IMR-90 (cell line): ENCODE data around the gene INPP1. TPM values are rescaled to one million over a fixed set of nuclear protein-coding genes. Genes with fewer than 3 reads are reported as not detected.

Experiments
- ATAC-seq: fragments of 200-7000 bp; cut with Tn5 transposase; 2 replicates; pipeline ENCODE4 v1.9.1; 2020; ENCODE audit warnings: low read depth, mild to moderate bottlenecking, moderate library complexity
- BruUV-seq: library from RNA; stranded (reverse); fragments of 400-500 nt; replicated peaks from 2 replicates; lab custom pipeline; 2021; lab: Mats Ljungman, UMichigan
- CTCF ChIA-PET: fragments of 300-600 bp; formaldehyde crosslinking; extraction: SDS; loops from one replicate; lab custom pipeline; 2021; ENCODE audit warnings: antibody characterized with exemption; lab: Yijun Ruan, JAX
- POLR2A ChIA-PET: fragments of 300-600 bp; sonication (Branson Sonifier 250); formaldehyde crosslinking; loops from one replicate; lab custom pipeline; 2022; ENCODE audit warnings: antibody characterized with exemption; ENCODE audit not compliant: unreplicated experiment; lab: Charles Lee
- DNase-seq: peaks from one replicate; pipeline ENCODE4 v3.0.0; 2013
- H2AFZ ChIP-seq: replicated peaks from 2 replicates; pipeline ENCODE3; 2013; ENCODE audit warnings: low read length, mild to moderate bottlenecking; ENCODE audit not compliant: poor library complexity
- H2AK5ac ChIP-seq: 2 replicates; pipeline ENCODE4 v1.6.1; 2013; ENCODE audit warnings: low read depth, low read length, inconsistent platforms
- H2AK9ac ChIP-seq: replicated peaks from 2 replicates; pipeline ENCODE3; 2013; ENCODE audit warnings: mild to moderate bottlenecking, low read depth, low read length, moderate library complexity; ENCODE audit not compliant: poor library complexity
- H2BK120ac ChIP-seq: 2 replicates; pipeline ENCODE4 v1.6.1; 2013; ENCODE audit warnings: low read depth, low read length, inconsistent platforms
- H2BK15ac ChIP-seq: 3 replicates; pipeline ENCODE4 v1.6.1; 2013; ENCODE audit warnings: low read depth, low read length, inconsistent platforms
- H2BK20ac ChIP-seq: 2 replicates; pipeline ENCODE4 v1.6.1; 2013; ENCODE audit warnings: low read depth, mild to moderate bottlenecking, inconsistent platforms, low read length, moderate library complexity
- H2BK5ac ChIP-seq: 2 replicates; pipeline ENCODE4 v1.6.1; 2013; ENCODE audit warnings: mild to moderate bottlenecking, low read depth, low read length, inconsistent platforms; ENCODE audit not compliant: poor library complexity, severe bottlenecking
- H3K14ac ChIP-seq: replicated peaks from 2 replicates; pipeline ENCODE4 v1.6.1; 2013; ENCODE audit warnings: low read depth, low read length, inconsistent platforms
- H3K18ac ChIP-seq: 2 replicates; pipeline ENCODE4 v1.6.1; 2013; ENCODE audit warnings: low read depth, low read length, control low read depth
- H3K23ac ChIP-seq: 2 replicates; pipeline ENCODE4 v1.6.1; 2013; ENCODE audit warnings: low read depth, low read length, inconsistent platforms
- H3K27ac ChIP-seq: 2 replicates; pipeline ENCODE4 v1.5.1; 2013; ENCODE audit warnings: mild to moderate bottlenecking, control low read depth, low read length; ENCODE audit not compliant: insufficient read depth
- H3K27me3 ChIP-seq: 2 replicates; pipeline ENCODE4 v1.6.1; 2013; ENCODE audit warnings: low read length; ENCODE audit not compliant: control insufficient read depth, insufficient read depth
- H3K36me3 ChIP-seq: 2 replicates; pipeline ENCODE4 v1.6.1; 2013; ENCODE audit warnings: low read length, mixed read lengths; ENCODE audit not compliant: control insufficient read depth, insufficient read depth
- H3K4ac ChIP-seq: 2 replicates; pipeline ENCODE4 v1.6.1; 2013; ENCODE audit warnings: low read depth, low read length, inconsistent platforms
- H3K4me1 ChIP-seq: 2 replicates; pipeline ENCODE4 v1.6.1; 2013; ENCODE audit warnings: low read length, mixed read lengths; ENCODE audit not compliant: control insufficient read depth, insufficient read depth
- H3K4me2 ChIP-seq: 2 replicates; pipeline ENCODE4 v1.6.1; 2013; ENCODE audit warnings: low read depth, mild to moderate bottlenecking, control low read depth, low read length, moderate library complexity
- H3K4me3 ChIP-seq: 2 replicates; pipeline ENCODE4 v1.5.1; 2013; ENCODE audit warnings: low read depth, mild to moderate bottlenecking, control low read depth, low read length, moderate library complexity; ENCODE audit not compliant: insufficient read depth
- H3K56ac ChIP-seq: 2 replicates; pipeline ENCODE4 v1.6.1; 2013; ENCODE audit warnings: low read length, inconsistent platforms; ENCODE audit not compliant: insufficient read depth; ENCODE audit errors: extremely low read depth
- H3K79me1 ChIP-seq, 2 experiments: 2 replicates each; pipeline ENCODE4 v1.6.1; 2013; ENCODE audit warnings: low read length in 2 of 2, inconsistent platforms in 1 of 2, low read depth in 1 of 2
- H3K9ac ChIP-seq: 2 replicates; pipeline ENCODE4 v1.6.1; 2013; ENCODE audit warnings: low read depth, low read length, control low read depth
- H3K9me1 ChIP-seq: 2 replicates; pipeline ENCODE4 v1.6.1; 2013; ENCODE audit warnings: low read length, inconsistent platforms; ENCODE audit not compliant: insufficient read depth
- H3K9me3 ChIP-seq: 2 replicates; pipeline ENCODE4 v1.6.1; 2013; ENCODE audit warnings: low read length; ENCODE audit not compliant: control insufficient read depth, insufficient read depth
- H4K20me1 ChIP-seq: 2 replicates; pipeline ENCODE4 v1.6.1; 2013; ENCODE audit warnings: low read length, inconsistent platforms; ENCODE audit not compliant: insufficient read depth
- H4K5ac ChIP-seq: 2 replicates; pipeline ENCODE4 v1.6.1; 2013; ENCODE audit warnings: mild to moderate bottlenecking, low read depth, low read length, control low read depth
- H4K8ac ChIP-seq, 2 experiments: 2 replicates each; pipeline ENCODE4 v1.6.1; 2013; ENCODE audit warnings: low read depth in 2 of 2, low read length in 2 of 2, control low read depth in 1 of 2, inconsistent platforms in 1 of 2
- H4K91ac ChIP-seq: 2 replicates; pipeline ENCODE4 v1.6.1; 2013; ENCODE audit warnings: low read depth, low read length, inconsistent platforms; ENCODE audit not compliant: insufficient read depth
- BHLHE40 ChIP-seq: fragments of 150-350 bp; IDR thresholded peaks from 2 replicates; pipeline ENCODE4 v1.6.1; 2016; ENCODE audit warnings: mild to moderate bottlenecking, low read depth, low read length
- CEBPB ChIP-seq: IDR thresholded peaks from 2 replicates; pipeline ENCODE4 v1.6.1; 2012; ENCODE audit warnings: low read depth, low read length, improper control_type of control experiment
- CHD1 ChIP-seq: IDR thresholded peaks from 2 replicates; pipeline ENCODE4 v1.6.1; 2012; ENCODE audit warnings: low read depth, low read length, improper control_type of control experiment
- FOS ChIP-seq: fragments of 150-350 bp; IDR thresholded peaks from 2 replicates; pipeline ENCODE4 v1.6.1; 2016; ENCODE audit warnings: low read depth, low read length
- MAFK ChIP-seq: IDR thresholded peaks from 2 replicates; pipeline ENCODE4 v1.6.1; 2012; ENCODE audit warnings: low read depth, low read length, improper control_type of control experiment
- MAZ ChIP-seq: IDR thresholded peaks from 2 replicates; pipeline ENCODE4 v1.6.1; 2012; ENCODE audit warnings: low read depth, mild to moderate bottlenecking, low read length, improper control_type of control experiment, moderate library complexity, borderline replicate concordance
- MXI1 ChIP-seq: IDR thresholded peaks from 2 replicates; pipeline ENCODE4 v1.6.1; 2012; ENCODE audit warnings: low read depth, mild to moderate bottlenecking, low read length, moderate library complexity, borderline replicate concordance
- NFE2L2 ChIP-seq: fragments of 150-350 bp; IDR thresholded peaks from 2 replicates; pipeline ENCODE4 v1.6.1; 2016; ENCODE audit warnings: low read depth, mild to moderate bottlenecking, low read length
- POLR2A ChIP-seq: IDR thresholded peaks from 2 replicates; pipeline ENCODE4 v1.6.1; 2012; ENCODE audit warnings: mild to moderate bottlenecking, low read depth, low read length
- RAD21 ChIP-seq: IDR thresholded peaks from 2 replicates; pipeline ENCODE4 v1.6.1; 2012; ENCODE audit warnings: low read length, improper control_type of control experiment
- RCOR1 ChIP-seq: IDR thresholded peaks from 2 replicates; pipeline ENCODE4 v1.6.1; 2012; ENCODE audit warnings: mild to moderate bottlenecking, low read length, improper control_type of control experiment; ENCODE audit not compliant: insufficient replicate concordance
- RFX5 ChIP-seq: IDR thresholded peaks from 2 replicates; pipeline ENCODE4 v1.8.0; 2012; ENCODE audit warnings: low read depth, mild to moderate bottlenecking, low read length, moderate library complexity
- SMC3 ChIP-seq: fragments of 150-350 bp; IDR thresholded peaks from 2 replicates; pipeline ENCODE4 v1.6.1; 2016; ENCODE audit warnings: low read depth, mild to moderate bottlenecking, antibody characterized with exemption, low read length, moderate library complexity
- WGBS, 2 experiments: methylation state at CpG; one replicate each; pipeline versions ENCODE4 v1.1.5 to v1.1.7; 2013; ENCODE audit warnings: missing lambda C conversion rate in 2 of 2; ENCODE audit not compliant: insufficient read length in 1 of 2; ENCODE audit errors: extremely low coverage in 2 of 2; 5-methylcytosine and 5-hydroxymethylcytosine counted together
- dilution Hi-C: fragments of 300-500 bp; cut with HindIII; formaldehyde crosslinking; loops from one replicate; pipeline ENCODE4 v1.14.3; 2018; ENCODE audit warnings: low sequenced_read_pairs; ENCODE audit not compliant: unreplicated experiment
- in situ Hi-C: fragments of 300-500 bp; cut with MboI; formaldehyde crosslinking; loops from 3 replicates; pipeline ENCODE4 v1.14.3; 2019; ENCODE audit warnings: low sequenced_read_pairs, inconsistent platforms, mixed read lengths
- intact Hi-C: fragments of 100-400 bp; cut with micrococcal nuclease; formaldehyde crosslinking; loops from 2 replicates; pipeline ENCODE4 v1.10.0; 2022
- polyA plus RNA-seq, 3 experiments: library from polyadenylated mRNA; depleted of rRNA; stranded (reverse); fragments of >200 nt; gene quantifications; 2 replicates each; pipeline ENCODE4 v1.2.3, GENCODE V29; 2012; ENCODE audit warnings: low replicate concordance in 1 of 3
- total RNA-seq: library from RNA; depleted of rRNA; stranded (reverse); fragments of >200 nt; gene quantifications from 2 replicates; pipeline ENCODE4 v1.2.3, GENCODE V29; 2012
- TF ChIP-seq, protein P1 (sequence below): conservative IDR thresholded peaks from 2 replicates; pipeline ENCODE4 v1.5.1; 2012; ENCODE audit warnings: mild to moderate bottlenecking, low read depth, low read length, improper control_type of control experiment
- TF ChIP-seq, protein P2 (sequence below): fragments of 150-350 bp; IDR thresholded peaks from 2 replicates; pipeline ENCODE4 v1.6.1; 2017; ENCODE audit warnings: mild to moderate bottlenecking, antibody characterized with exemption, low read length, low read depth
- TF ChIP-seq, protein P3 (sequence below): fragments of 150-350 bp; IDR thresholded peaks from 2 replicates; pipeline ENCODE4 v1.6.1; 2016; ENCODE audit warnings: low read depth, mild to moderate bottlenecking, low read length, moderate library complexity, borderline replicate concordance

The INPP1 gene
- total and polyA plus RNA-seq, 2 of the 4 experiments (the other 2 are of a cell fraction), result 4.1 to 10.1 TPM

DNA sequence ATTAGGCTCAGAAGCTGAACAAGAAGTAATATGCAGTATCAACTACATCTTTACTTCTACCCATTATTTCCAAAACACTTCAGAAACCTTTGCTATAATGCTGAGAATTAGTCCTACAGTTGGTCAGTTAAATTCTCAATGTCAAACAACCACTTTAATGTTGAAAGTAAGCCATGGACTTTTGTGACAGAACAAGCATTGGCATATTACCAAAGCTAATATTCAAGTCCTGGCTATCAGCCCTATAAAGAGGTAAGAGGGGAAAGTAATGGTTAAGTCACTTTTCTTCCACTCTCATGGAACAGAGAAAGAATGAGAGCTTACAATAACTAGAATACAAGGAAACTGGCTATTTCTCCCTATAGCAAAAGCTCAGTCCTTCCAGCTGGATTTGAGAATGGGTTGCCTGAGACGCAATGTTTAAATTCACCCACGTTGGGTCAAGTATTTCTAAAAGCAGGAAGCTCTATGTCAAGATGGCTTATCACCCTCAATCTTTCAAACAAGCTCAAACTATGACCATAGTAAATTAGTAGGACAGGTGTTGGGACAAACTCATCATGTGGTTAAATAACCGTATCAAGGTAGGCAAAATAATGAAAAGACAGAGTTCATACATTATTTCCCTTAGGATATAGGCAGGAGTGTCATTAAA is 33.3 kb downstream of the INPP1 start:
- ChIA-PET POLR2A (no interaction called here), CTCF (no interaction called here)
- Histone ChIP-seq H3K23ac (no peak overlapping the region), H2BK5ac (no peak overlapping the region), H3K9me1 (no peaks in the 10 kb centered on the region), H2AK9ac (no peak overlapping the region), H4K20me1 (no peaks in the 10 kb centered on the region), H3K14ac (no peak overlapping the region), H3K27ac (no peak overlapping the region), H3K9ac (no peak overlapping the region), H3K4me1 (no peaks in the 10 kb centered on the region), H2AK5ac (no peak overlapping the region), H4K5ac (no peak overlapping the region), H3K9me3 (no peaks in the 10 kb centered on the region), H2BK120ac (no peak overlapping the region), H3K4ac (no peak overlapping the region), H3K4me2 (no peak overlapping the region), H3K4me3 (no peak overlapping the region), H4K8ac (no peak overlapping the region), H3K79me1 (no peaks in the 10 kb centered on the region), H3K27me3 (no peaks in the 10 kb centered on the region), H3K18ac (no peak overlapping the region), H2BK15ac (no peak overlapping the region), H2AFZ (no peak overlapping the region), H2BK20ac (no peak overlapping the region), H3K36me3 (no peaks in the 10 kb centered on the region), H3K56ac (no peak overlapping the region), H4K91ac (no peak overlapping the region)
- intact Hi-C loops (no loop called here), in situ Hi-C loops (loop anchor here (10.0 kb wide), 1 partner anchor 292 kb away; no protein-coding TSS in a partner anchor), dilution Hi-C loops (no loop called here)
- ATAC-seq, result no peak
- TF ChIP-seq NFE2L2 (no peak), MAFK (no peak), SMC3 (no peak), BHLHE40 (no peak), CHD1 (no peak), CEBPB (no peak), RAD21 (no peak), RFX5 (no peak), MAZ (no peak), RCOR1 (no peak), FOS (no peak), MXI1 (no peak), POLR2A (no peak)
- TF ChIP-seq, protein P1, sequence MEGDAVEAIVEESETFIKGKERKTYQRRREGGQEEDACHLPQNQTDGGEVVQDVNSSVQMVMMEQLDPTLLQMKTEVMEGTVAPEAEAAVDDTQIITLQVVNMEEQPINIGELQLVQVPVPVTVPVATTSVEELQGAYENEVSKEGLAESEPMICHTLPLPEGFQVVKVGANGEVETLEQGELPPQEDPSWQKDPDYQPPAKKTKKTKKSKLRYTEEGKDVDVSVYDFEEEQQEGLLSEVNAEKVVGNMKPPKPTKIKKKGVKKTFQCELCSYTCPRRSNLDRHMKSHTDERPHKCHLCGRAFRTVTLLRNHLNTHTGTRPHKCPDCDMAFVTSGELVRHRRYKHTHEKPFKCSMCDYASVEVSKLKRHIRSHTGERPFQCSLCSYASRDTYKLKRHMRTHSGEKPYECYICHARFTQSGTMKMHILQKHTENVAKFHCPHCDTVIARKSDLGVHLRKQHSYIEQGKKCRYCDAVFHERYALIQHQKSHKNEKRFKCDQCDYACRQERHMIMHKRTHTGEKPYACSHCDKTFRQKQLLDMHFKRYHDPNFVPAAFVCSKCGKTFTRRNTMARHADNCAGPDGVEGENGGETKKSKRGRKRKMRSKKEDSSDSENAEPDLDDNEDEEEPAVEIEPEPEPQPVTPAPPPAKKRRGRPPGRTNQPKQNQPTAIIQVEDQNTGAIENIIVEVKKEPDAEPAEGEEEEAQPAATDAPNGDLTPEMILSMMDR, result no peak
- TF ChIP-seq, protein P2, sequence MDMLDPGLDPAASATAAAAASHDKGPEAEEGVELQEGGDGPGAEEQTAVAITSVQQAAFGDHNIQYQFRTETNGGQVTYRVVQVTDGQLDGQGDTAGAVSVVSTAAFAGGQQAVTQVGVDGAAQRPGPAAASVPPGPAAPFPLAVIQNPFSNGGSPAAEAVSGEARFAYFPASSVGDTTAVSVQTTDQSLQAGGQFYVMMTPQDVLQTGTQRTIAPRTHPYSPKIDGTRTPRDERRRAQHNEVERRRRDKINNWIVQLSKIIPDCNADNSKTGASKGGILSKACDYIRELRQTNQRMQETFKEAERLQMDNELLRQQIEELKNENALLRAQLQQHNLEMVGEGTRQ, result no peak
- TF ChIP-seq, protein P3, sequence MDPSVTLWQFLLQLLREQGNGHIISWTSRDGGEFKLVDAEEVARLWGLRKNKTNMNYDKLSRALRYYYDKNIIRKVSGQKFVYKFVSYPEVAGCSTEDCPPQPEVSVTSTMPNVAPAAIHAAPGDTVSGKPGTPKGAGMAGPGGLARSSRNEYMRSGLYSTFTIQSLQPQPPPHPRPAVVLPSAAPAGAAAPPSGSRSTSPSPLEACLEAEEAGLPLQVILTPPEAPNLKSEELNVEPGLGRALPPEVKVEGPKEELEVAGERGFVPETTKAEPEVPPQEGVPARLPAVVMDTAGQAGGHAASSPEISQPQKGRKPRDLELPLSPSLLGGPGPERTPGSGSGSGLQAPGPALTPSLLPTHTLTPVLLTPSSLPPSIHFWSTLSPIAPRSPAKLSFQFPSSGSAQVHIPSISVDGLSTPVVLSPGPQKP, result no peak
- BruUV-seq, result no TSS peak
- WGBS, 2 experiments, result no CpG with 5 or more reads among the region's 3 CpGs
- no peak for DNase-seq
